ENCODE measurements around the gene PROK1.
"Not testable (repeated sequence)": the region's sequence is repeated elsewhere in the genome, so short reads cannot be mapped to it uniquely, and the experiment has no call there.

Gene PROK1

DNA sequence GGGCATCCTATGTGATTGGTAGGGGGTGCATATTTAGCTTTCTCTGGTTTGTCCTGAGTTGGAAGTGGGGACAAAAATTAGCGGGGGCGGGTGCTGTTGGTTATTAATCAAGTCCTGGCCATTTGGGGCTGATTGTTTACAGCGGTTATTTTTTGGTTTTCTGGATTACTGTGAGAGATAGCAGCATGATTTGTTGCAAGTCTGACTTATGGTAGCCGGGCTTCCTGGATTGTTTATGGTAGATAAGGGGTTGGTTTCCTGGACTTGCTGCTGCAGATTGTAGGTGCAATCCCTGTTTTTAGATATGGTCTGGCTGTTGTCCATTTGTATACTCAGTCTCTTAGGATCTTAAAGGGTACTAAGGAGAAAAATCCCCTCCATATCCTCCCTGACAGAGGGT is 12.1 kb upstream of the PROK1 start:
- Histone ChIP-seq H3K4me1 (ENCODE audit: insufficient read depth, low read length, severe bottlenecking) (no peaks in the 10 kb centered on the region), H3K9ac (ENCODE audit: low read length) (no peak overlapping the region), H3K27me3 (ENCODE audit: insufficient read depth, low read length) (no peaks in the 10 kb centered on the region; the same call in none of the 2 replicates), H3K27ac (ENCODE audit: low read depth, low read length, poor library complexity, severe bottlenecking) (no peak overlapping the region), H3K36me3 (ENCODE audit: insufficient read depth, low read length) (no peaks in the 10 kb centered on the region), H3K9me2 (ENCODE audit: low read depth, low read length) (no peaks in the 10 kb centered on the region), H3F3A (ENCODE audit: insufficient read depth, low read length) (no peaks in the 10 kb centered on the region), H3K9me3 (ENCODE audit: low read length) (no peaks in the 10 kb centered on the region), H3K79me2 (ENCODE audit: insufficient read depth, low read length) (no peaks in the 10 kb centered on the region), H3K4me2 (ENCODE audit: low read length) (no peak overlapping the region), H2AFZ (ENCODE audit: low read length) (no peak overlapping the region), H3K4me3 (ENCODE audit: low read depth, low read length, poor library complexity, severe bottlenecking) (no peak overlapping the region), H4K20me1 (ENCODE audit: insufficient read depth, low read length) (no peaks in the 10 kb centered on the region)
- TF ChIP-seq EZH2 (IDR thresholded peaks at IDR 0.05; ENCODE audit: borderline replicate concordance, low read length): no peak
- no peak for TF ChIP-seq CTCF (IDR thresholded peaks at IDR 0.05; ENCODE audit: low read length)

DNA sequence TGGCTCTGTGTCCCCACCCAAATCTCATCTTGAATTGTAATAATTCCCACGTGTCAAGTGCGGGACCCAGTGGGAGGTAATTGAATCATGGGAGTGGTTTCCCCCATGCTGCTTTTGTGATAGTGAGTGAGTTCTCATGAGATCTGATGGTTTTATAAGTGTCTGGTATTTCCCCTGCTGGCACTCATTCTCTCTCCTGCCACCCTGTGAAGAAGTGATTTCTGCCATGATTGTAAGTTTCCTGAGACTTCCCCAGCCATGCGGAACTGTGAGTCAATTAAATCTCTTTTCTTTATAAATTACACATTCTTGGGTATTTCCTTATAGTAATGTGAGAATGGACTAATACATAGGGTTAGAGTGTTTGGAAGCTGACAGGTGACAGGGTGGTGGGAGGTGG is 11.1 kb upstream of the PROK1 start:
- not testable (repeated sequence) for H3K4me2 ChIP-seq (ENCODE audit: low read length); H3K36me3 ChIP-seq (ENCODE audit: insufficient read depth, low read length); H3K79me2 ChIP-seq (ENCODE audit: insufficient read depth, low read length); H3K9me2 ChIP-seq (ENCODE audit: low read depth, low read length); H3K9ac ChIP-seq (ENCODE audit: low read length); H3F3A ChIP-seq (ENCODE audit: insufficient read depth, low read length); H4K20me1 ChIP-seq (ENCODE audit: insufficient read depth, low read length); H3K4me1 ChIP-seq (ENCODE audit: insufficient read depth, low read length, severe bottlenecking); H3K27ac ChIP-seq (ENCODE audit: low read depth, low read length, poor library complexity, severe bottlenecking); H3K4me3 ChIP-seq (ENCODE audit: low read depth, low read length, poor library complexity, severe bottlenecking); H2AFZ ChIP-seq (ENCODE audit: low read length); H3K27me3 ChIP-seq (ENCODE audit: insufficient read depth, low read length); H3K9me3 ChIP-seq (ENCODE audit: low read length)

DNA sequence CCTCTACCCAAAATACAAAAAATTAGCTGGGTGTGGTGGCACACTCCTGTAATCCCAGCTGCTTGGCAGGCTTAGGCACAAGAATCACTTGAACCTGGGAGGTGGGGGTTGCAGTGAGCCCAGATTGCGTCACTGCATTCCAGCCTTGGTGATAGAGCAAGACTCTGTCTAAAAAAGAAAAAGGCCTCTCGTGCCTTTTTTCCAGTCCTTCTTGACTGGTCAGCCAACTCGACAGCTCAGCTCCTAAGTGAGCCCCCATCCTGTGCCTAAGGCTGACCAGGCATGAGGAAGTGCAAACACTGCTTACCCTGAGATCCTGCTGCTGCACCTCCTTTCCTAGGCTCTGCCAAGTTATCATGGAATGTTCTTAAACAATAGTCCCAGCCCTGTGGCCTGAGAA is 10.1 kb upstream of the PROK1 start:
- H4K20me1 ChIP-seq (ENCODE audit: insufficient read depth, low read length): no peaks in the 10 kb centered on the region
- H3K27ac ChIP-seq (ENCODE audit: low read depth, low read length, poor library complexity, severe bottlenecking): no peak overlapping the region
- H3F3A ChIP-seq (ENCODE audit: insufficient read depth, low read length): no peaks in the 10 kb centered on the region
- H3K9ac ChIP-seq (ENCODE audit: low read length): no peak overlapping the region
- H2AFZ ChIP-seq (ENCODE audit: low read length): no peak overlapping the region
- no peaks in the 10 kb centered on the region for H3K79me2 ChIP-seq (ENCODE audit: insufficient read depth, low read length)
- H3K9me2 ChIP-seq (ENCODE audit: low read depth, low read length): no peaks in the 10 kb centered on the region
- H3K27me3 ChIP-seq (ENCODE audit: insufficient read depth, low read length): peaks cover 5% of the 10 kb centered on the region; the same call in 1 of the 2 replicates
- no peak overlapping the region for H3K4me3 ChIP-seq (ENCODE audit: low read depth, low read length, poor library complexity, severe bottlenecking)
- H3K36me3 ChIP-seq (ENCODE audit: insufficient read depth, low read length): no peaks in the 10 kb centered on the region
- no peaks in the 10 kb centered on the region for H3K4me1 ChIP-seq (ENCODE audit: insufficient read depth, low read length, severe bottlenecking)
- no peaks in the 10 kb centered on the region for H3K9me3 ChIP-seq (ENCODE audit: low read length)
- TF ChIP-seq EZH2 (IDR thresholded peaks at IDR 0.05; ENCODE audit: borderline replicate concordance, low read length) (no peak), CTCF (IDR thresholded peaks at IDR 0.05; ENCODE audit: low read length) (no peak)
- H3K4me2 ChIP-seq (ENCODE audit: low read length): no peak overlapping the region

DNA sequence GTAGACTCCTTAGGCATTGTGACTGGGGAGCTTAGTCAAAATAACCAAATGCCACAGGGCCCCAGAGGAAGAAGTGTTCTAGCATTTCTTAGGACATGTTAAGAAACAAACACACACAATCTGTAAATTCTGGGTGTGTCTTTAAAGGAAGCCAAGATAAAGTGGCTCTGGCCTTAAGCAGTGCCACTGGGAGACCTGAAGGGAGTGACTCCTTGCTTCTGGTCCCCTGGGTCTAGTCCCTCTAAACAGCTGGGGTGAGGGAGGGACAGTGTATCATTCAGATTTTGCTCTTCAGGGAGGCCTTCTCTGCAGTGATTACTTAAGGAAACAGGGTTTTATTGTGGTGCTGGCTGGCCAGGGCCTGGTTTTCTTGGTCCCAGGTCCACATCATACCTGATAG is 9.1 kb upstream of the PROK1 start:
- Histone ChIP-seq H3K27me3 (ENCODE audit: insufficient read depth, low read length) (peaks cover 5% of the 10 kb centered on the region; the same call in 1 of the 2 replicates), H3K9me2 (ENCODE audit: low read depth, low read length) (no peaks in the 10 kb centered on the region), H3K27ac (ENCODE audit: low read depth, low read length, poor library complexity, severe bottlenecking) (no peak overlapping the region), H2AFZ (ENCODE audit: low read length) (no peak overlapping the region), H3F3A (ENCODE audit: insufficient read depth, low read length) (no peaks in the 10 kb centered on the region), H3K4me1 (ENCODE audit: insufficient read depth, low read length, severe bottlenecking) (no peaks in the 10 kb centered on the region), H3K36me3 (ENCODE audit: insufficient read depth, low read length) (no peaks in the 10 kb centered on the region), H3K9ac (ENCODE audit: low read length) (no peak overlapping the region), H3K4me3 (ENCODE audit: low read depth, low read length, poor library complexity, severe bottlenecking) (no peak overlapping the region), H3K4me2 (ENCODE audit: low read length) (no peak overlapping the region), H3K79me2 (ENCODE audit: insufficient read depth, low read length) (no peaks in the 10 kb centered on the region), H4K20me1 (ENCODE audit: insufficient read depth, low read length) (no peaks in the 10 kb centered on the region), H3K9me3 (ENCODE audit: low read length) (no peaks in the 10 kb centered on the region)
- TF ChIP-seq CTCF (IDR thresholded peaks at IDR 0.05; ENCODE audit: low read length) (no peak), EZH2 (IDR thresholded peaks at IDR 0.05; ENCODE audit: borderline replicate concordance, low read length) (no peak)
